Neuronal stem cell (in vitro differentiated cells): ENCODE results near the gene ALG13.
"Not testable (repeated sequence)": the region's sequence is repeated elsewhere in the genome, so short reads cannot be mapped to it uniquely, and the experiment has no call there.

ENCODE experiments used
- DNase-seq: peaks from one replicate; pipeline ENCODE4 v3.0.0-alpha.2; 2013; ENCODE audit warnings: low spot score
- H2AFZ ChIP-seq: one replicate; pipeline ENCODE4 v1.6.1; 2013; ENCODE audit warnings: mild to moderate bottlenecking, low read length, inconsistent platforms
- H2AK5ac ChIP-seq: 2 replicates; pipeline ENCODE4 v1.6.1; 2013; ENCODE audit warnings: low read depth, mild to moderate bottlenecking, inconsistent platforms, low read length, moderate library complexity, mixed read lengths
- H2BK120ac ChIP-seq: 2 replicates; pipeline ENCODE4 v1.6.1; 2013; ENCODE audit warnings: low read depth, mild to moderate bottlenecking, inconsistent platforms, low read length, moderate library complexity, mixed read lengths
- H2BK12ac ChIP-seq: one replicate; pipeline ENCODE4 v1.6.1; 2013; ENCODE audit warnings: low read length, inconsistent platforms
- H2BK15ac ChIP-seq: 2 replicates; pipeline ENCODE4 v1.6.1; 2013; ENCODE audit warnings: mild to moderate bottlenecking, low read length, inconsistent platforms, mixed read lengths
- H2BK5ac ChIP-seq: one replicate; pipeline ENCODE4 v1.6.1; 2013; ENCODE audit warnings: inconsistent platforms, mild to moderate bottlenecking, low read length, moderate library complexity
- H3K14ac ChIP-seq: one replicate; pipeline ENCODE4 v1.6.1; 2013; ENCODE audit warnings: low read length, inconsistent platforms
- H3K18ac ChIP-seq: 2 replicates; pipeline ENCODE4 v1.6.1; 2013; ENCODE audit warnings: low read length, inconsistent platforms
- H3K23ac ChIP-seq: 2 replicates; pipeline ENCODE4 v1.6.1; 2013; ENCODE audit warnings: low read depth, mild to moderate bottlenecking, mixed read lengths, low read length, inconsistent platforms; ENCODE audit not compliant: poor library complexity
- H3K27ac ChIP-seq: replicated peaks from 3 replicates; pipeline ENCODE4 v1.5.1; 2013; ENCODE audit warnings: low read length, inconsistent platforms
- H3K27me3 ChIP-seq, 3 experiments: 2 replicates each; pipeline ENCODE4 v1.6.1; 2013; ENCODE audit warnings: low read length in 3 of 3, mild to moderate bottlenecking in 2 of 3, inconsistent platforms in 1 of 3, low read depth in 1 of 3, mixed read lengths in 1 of 3, moderate library complexity in 1 of 3; ENCODE audit not compliant: control insufficient read depth in 3 of 3, insufficient read depth in 3 of 3
- H3K36me3 ChIP-seq, 2 donors: replicated peaks in 1 of 2; 2 replicates each; pipeline ENCODE4 v1.6.1; 2013; ENCODE audit warnings: low read length in 2 of 2; ENCODE audit not compliant: control insufficient read depth in 2 of 2, insufficient read depth in 2 of 2
- H3K4ac ChIP-seq: 2 replicates; pipeline ENCODE4 v1.6.1; 2013; ENCODE audit warnings: inconsistent platforms, mild to moderate bottlenecking, low read length, moderate library complexity
- H3K4me1 ChIP-seq, 2 donors: 1 replicate in 1 of 2; 2 replicates in 1 of 2; pipeline ENCODE4 v1.6.1; 2013; ENCODE audit warnings: low read length in 2 of 2, low read depth in 1 of 2; ENCODE audit not compliant: control insufficient read depth in 2 of 2, insufficient read depth in 1 of 2
- H3K4me2 ChIP-seq: one replicate; pipeline ENCODE4 v1.6.1; 2013; ENCODE audit warnings: mild to moderate bottlenecking, low read length, inconsistent platforms; ENCODE audit not compliant: insufficient read depth, poor library complexity, severe bottlenecking
- H3K4me3 ChIP-seq, 2 donors: 2 replicates each; pipeline ENCODE4 v1.5.1; 2013; ENCODE audit warnings: low read length in 2 of 2, mild to moderate bottlenecking in 2 of 2, inconsistent platforms in 1 of 2, moderate library complexity in 1 of 2
- H3K79me1 ChIP-seq: one replicate; pipeline ENCODE4 v1.6.1; 2013; ENCODE audit warnings: low read depth, mild to moderate bottlenecking, inconsistent platforms, low read length, moderate library complexity
- H3K9ac ChIP-seq: one replicate; pipeline ENCODE4 v1.6.1; 2013; ENCODE audit warnings: mild to moderate bottlenecking, low read depth, low read length, inconsistent platforms; ENCODE audit not compliant: poor library complexity
- H3K9me3 ChIP-seq, 2 donors: replicated peaks in 1 of 2; 2 replicates each; pipeline versions ENCODE3 to v1.6.1; 2013; ENCODE audit warnings: low read length in 2 of 2, mild to moderate bottlenecking in 2 of 2, inconsistent platforms in 1 of 2, low read depth in 1 of 2, mixed read lengths in 1 of 2, moderate library complexity in 1 of 2; ENCODE audit not compliant: control insufficient read depth in 2 of 2, insufficient read depth in 1 of 2
- H4K8ac ChIP-seq: one replicate; pipeline ENCODE4 v1.6.1; 2013; ENCODE audit warnings: low read depth, mild to moderate bottlenecking, inconsistent platforms, low read length, moderate library complexity
- H4K91ac ChIP-seq: one replicate; pipeline ENCODE4 v1.6.1; 2013; ENCODE audit warnings: low read length, low read depth, mild to moderate bottlenecking, inconsistent platforms; ENCODE audit not compliant: poor library complexity
- WGBS, 2 donors: extraction: QIAGEN DNeasy Blood & Tissue Kit; methylation state at CpG; one replicate each; pipeline ENCODE4 v1.1.7; 2013; ENCODE audit warnings: missing lambda C conversion rate in 2 of 2, mixed read lengths in 1 of 2; ENCODE audit not compliant: insufficient read length in 2 of 2, insufficient replicate concordance in 1 of 2; ENCODE audit errors: extremely low coverage in 2 of 2; 5-methylcytosine and 5-hydroxymethylcytosine counted together

ALG13 gene

GRCh38 chrX:111778591-111778990 is 97.6 kb downstream of the ALG13 start:
- H3K27me3 ChIP-seq = no peaks in the 10 kb centered on the region
- H3K36me3 ChIP-seq = no peaks in the 10 kb centered on the region
- no peak overlapping the region for H2BK120ac ChIP-seq
- H2BK15ac ChIP-seq = no peak overlapping the region
- H3K79me1 ChIP-seq = no peaks in the 10 kb centered on the region
- H3K23ac ChIP-seq = no peak overlapping the region
- H3K4ac ChIP-seq = no peak overlapping the region
- no peak overlapping the region for H2AFZ ChIP-seq
- no peak overlapping the region for H4K8ac ChIP-seq
- H2AK5ac ChIP-seq = no peak overlapping the region
- WGBS, 2 donors = no CpG with 5 or more reads among the region's 1 CpG
- H3K4me2 ChIP-seq = no peak overlapping the region
- H3K4me3 ChIP-seq = no peak overlapping the region
- H2BK12ac ChIP-seq = no peak overlapping the region
- no peak overlapping the region for H4K91ac ChIP-seq
- H3K18ac ChIP-seq = no peak overlapping the region
- H3K27ac ChIP-seq = no peak overlapping the region
- no peak for DNase-seq
- no peak overlapping the region for H3K9ac ChIP-seq
- no peaks in the 10 kb centered on the region for H3K9me3 ChIP-seq
- H3K4me1 ChIP-seq = peaks cover 0 to 2% of the 10 kb centered on the region in 2 donors
- no peak overlapping the region for H2BK5ac ChIP-seq
- no peak overlapping the region for H3K14ac ChIP-seq

- no peak overlapping the region for H3K4me2 ChIP-seq
- no peaks in the 10 kb centered on the region for H3K27me3 ChIP-seq
- no peaks in the 10 kb centered on the region for H3K36me3 ChIP-seq
- H3K27ac ChIP-seq = no peak overlapping the region
- H3K14ac ChIP-seq = no peak overlapping the region
- no peak overlapping the region for H2AK5ac ChIP-seq
- no peak overlapping the region for H3K9ac ChIP-seq
- H2BK15ac ChIP-seq = no peak overlapping the region
- no peak overlapping the region for H3K18ac ChIP-seq
- no peak for DNase-seq
- no peak overlapping the region for H2BK12ac ChIP-seq
- no peak overlapping the region for H2AFZ ChIP-seq
- no peak overlapping the region for H3K23ac ChIP-seq
- peaks cover 0 to 2% of the 10 kb centered on the region in 2 donors for H3K4me1 ChIP-seq
- no peak overlapping the region for H3K4ac ChIP-seq
- H4K91ac ChIP-seq = no peak overlapping the region
- H3K9me3 ChIP-seq = no peaks in the 10 kb centered on the region
- H3K79me1 ChIP-seq = no peaks in the 10 kb centered on the region
- H4K8ac ChIP-seq = no peak overlapping the region
- H2BK5ac ChIP-seq = no peak overlapping the region
- H2BK120ac ChIP-seq = no peak overlapping the region
- no peak overlapping the region for H3K4me3 ChIP-seq
These were observed 98.6 kb downstream of the ALG13 start for GRCh38 chrX:111779582-111779981.

GRCh38 chrX:111784667-111785066 is 103.7 kb downstream of the ALG13 start:
- WGBS, 2 donors = no CpG with 5 or more reads among the region's 7 CpGs
- Histone ChIP-seq H4K91ac (no peak overlapping the region), H2BK120ac (no peak overlapping the region)

GRCh38 chrX:111790054-111790453 is 109.1 kb downstream of the ALG13 start:
- H3K27me3 ChIP-seq, DNase-seq, H2AK5ac ChIP-seq, H2BK120ac ChIP-seq, H2BK12ac ChIP-seq, H3K4me1 ChIP-seq, H2AFZ ChIP-seq, H3K36me3 ChIP-seq, H3K23ac ChIP-seq, H3K4ac ChIP-seq, H2BK15ac ChIP-seq, H4K8ac ChIP-seq, H4K91ac ChIP-seq, H3K9ac ChIP-seq, H3K9me3 ChIP-seq, H3K18ac ChIP-seq, H3K79me1 ChIP-seq, H3K4me3 ChIP-seq, H2BK5ac ChIP-seq, H3K27ac ChIP-seq, H3K4me2 ChIP-seq, H3K14ac ChIP-seq: not testable (repeated sequence)
- WGBS, 2 donors = no CpG with 5 or more reads among the region's 1 CpG

More at GRCh38 chrX:111784667-111785066, 103.7 kb downstream of the ALG13 start:
- no peak overlapping the region for H4K8ac ChIP-seq
- H3K4me3 ChIP-seq = no peak overlapping the region
- no peak overlapping the region for H3K18ac ChIP-seq
- H3K9ac ChIP-seq = no peak overlapping the region
- H3K36me3 ChIP-seq = no peaks in the 10 kb centered on the region
- peak overlapping the region; percentile 71 for H2AFZ ChIP-seq
- no peak overlapping the region for H3K4me2 ChIP-seq
- H3K79me1 ChIP-seq = no peaks in the 10 kb centered on the region
- H3K27me3 ChIP-seq = no peaks in the 10 kb centered on the region
- no peak overlapping the region for H2BK5ac ChIP-seq
- H2AK5ac ChIP-seq = no peak overlapping the region
- no peak for DNase-seq
- H3K27ac ChIP-seq = no peak overlapping the region
- H3K14ac ChIP-seq = no peak overlapping the region
- no peak overlapping the region for H3K4ac ChIP-seq
- H2BK12ac ChIP-seq = no peak overlapping the region
- no peaks in the 10 kb centered on the region for H3K4me1 ChIP-seq
- H3K9me3 ChIP-seq = no peaks in the 10 kb centered on the region
- no peak overlapping the region for H2BK15ac ChIP-seq
- H3K23ac ChIP-seq = no peak overlapping the region
